ENCODE measurements around the gene LGR4.

The LGR4 gene

GRCh38 chr11:27387362-27387761 is 85.2 kb downstream of the LGR4 start:
- H3K4me1 ChIP-seq (ENCODE audit: control insufficient read depth, insufficient read depth, low read length): peaks cover 17% of the 10 kb centered on the region
- POLR2A ChIA-PET: no interaction called here
- CTCF ChIA-PET: interaction anchor here (1.7 kb wide), 1 partner anchor 99 kb away, joined by 4 read pairs; no protein-coding TSS in a partner anchor
- TF ChIP-seq ZNF112 (tag by site-specific recombination; IDR thresholded peaks at IDR 0.05) (no peak), ZNF555 (tag by site-specific recombination; conservative IDR thresholded peaks at IDR 0.05) (no peak), ZNF544 (tag by site-specific recombination; IDR thresholded peaks at IDR 0.05) (no peak), PRDM10 (tag by site-specific recombination; IDR thresholded peaks at IDR 0.05) (peak; percentile 53)
- H3K36me3 ChIP-seq (ENCODE audit: control insufficient read depth in 2 of 2, insufficient read depth in 1 of 2, low read length in 2 of 2): peaks cover 0 to 17% of the 10 kb centered on the region in 2 experiments; a peak in 2 of 3 replicates
- no peak overlapping the region for H3K4me3 ChIP-seq (ENCODE audit: low read depth, low read length)
- H3K27ac ChIP-seq (ENCODE audit: extremely low read depth, low read depth, low read length): no peak overlapping the region
- no peaks in the 10 kb centered on the region for H3K9me3 ChIP-seq (ENCODE audit: control insufficient read depth, insufficient read depth, low read depth, low read length)

- Histone ChIP-seq H3K27ac (ENCODE audit: extremely low read depth, low read depth, low read length) (no peak overlapping the region), H3K4me3 (ENCODE audit: low read depth, low read length) (no peak overlapping the region), H3K4me1 (ENCODE audit: control insufficient read depth, insufficient read depth, low read length) (peaks cover 14% of the 10 kb centered on the region), H3K36me3 (ENCODE audit: control insufficient read depth in 2 of 2, insufficient read depth in 1 of 2, low read length in 2 of 2) (peaks cover 0 to 25% of the 10 kb centered on the region in 2 experiments; a peak in 2 of 3 replicates), H3K9me3 (ENCODE audit: control insufficient read depth, insufficient read depth, low read depth, low read length) (no peaks in the 10 kb centered on the region)
- CTCF ChIA-PET: interaction anchor here (0.7 to 1.7 kb wide), 2 partner anchors 100 to 391 kb away, joined by 3 to 4 read pairs; no protein-coding TSS in a partner anchor
- TF ChIP-seq ZNF354C (tag by site-specific recombination; IDR thresholded peaks at IDR 0.05; ENCODE audit: borderline replicate concordance, low read depth) (no peak), ZXDB (tag by site-specific recombination; IDR thresholded peaks at IDR 0.05) (no peak), KLF7 (tag by site-specific recombination; IDR thresholded peaks at IDR 0.05; ENCODE audit: borderline replicate concordance) (no peak), ZNF610 (tag by site-specific recombination; IDR thresholded peaks at IDR 0.05; ENCODE audit: borderline replicate concordance) (no peak), ZNF146 (tag by site-specific recombination; IDR thresholded peaks at IDR 0.05) (no peak), ZNF473 (tag by site-specific recombination; IDR thresholded peaks at IDR 0.05) (no peak), ZNF426 (tag by site-specific recombination; IDR thresholded peaks at IDR 0.05) (no peak), ZSCAN5A (tag by site-specific recombination; IDR thresholded peaks at IDR 0.05) (no peak)
- POLR2A ChIA-PET: no interaction called here
Observed at GRCh38 chr11:27386181-27386845, 86.3 kb downstream of the LGR4 start.

- POLR2A ChIA-PET: no interaction called here
- CTCF ChIA-PET: interaction anchor here (0.6 to 2.2 kb wide), 2 partner anchors 101 to 112 kb away, joined by 3 to 8 read pairs; no protein-coding TSS in a partner anchor
- H3K4me3 ChIP-seq (ENCODE audit: low read depth, low read length): no peak overlapping the region
- peaks cover 0 to 28% of the 10 kb centered on the region in 2 experiments; a peak in 2 of 3 replicates for H3K36me3 ChIP-seq (ENCODE audit: control insufficient read depth in 2 of 2, insufficient read depth in 1 of 2, low read length in 2 of 2)
- H3K27ac ChIP-seq (ENCODE audit: extremely low read depth, low read depth, low read length): no peak overlapping the region
- TF ChIP-seq ZNF830 (tag by site-specific recombination; IDR thresholded peaks at IDR 0.05; ENCODE audit: low read depth) (no peak), FEZF1 (tag by site-specific recombination; IDR thresholded peaks at IDR 0.05) (peak; percentile 16; the same call in 1 of the 2 replicates), PRDM6 (tag by site-specific recombination; IDR thresholded peaks at IDR 0.05) (peak; percentile 63), ZNF629 (tag by site-specific recombination; IDR thresholded peaks at IDR 0.05) (peak; percentile 81)
- H3K9me3 ChIP-seq (ENCODE audit: control insufficient read depth, insufficient read depth, low read depth, low read length): no peaks in the 10 kb centered on the region
- peaks cover 14% of the 10 kb centered on the region; the same call in 1 of the 2 replicates for H3K4me1 ChIP-seq (ENCODE audit: control insufficient read depth, insufficient read depth, low read length)
Observed at GRCh38 chr11:27385245-27385644, 87.3 kb downstream of the LGR4 start.
